Stimulated activated CD8-positive, alpha-beta memory T cell treated with anti-CD3 and anti-CD28 coated beads, Interleukin-12 subunit alpha, Interleukin-12 subunit beta, amount 100 ng/mL, for 1 hour (primary cell): ENCODE measurements around the gene ELK3.

Source experiments
- DNase-seq: peaks from one replicate; pipeline ENCODE4 v3.0.0-alpha.2; 2020; ENCODE audit warnings: low read depth

Gene ELK3

GRCh38 chr12:96212456-96213375 lies 18.5 kb downstream of the ELK3 start:
- DNase-seq = no peak

- DNase-seq = no peak
These were observed 19.7 kb downstream of the ELK3 start for GRCh38 chr12:96213869-96214268.

GRCh38 chr12:96215919-96216273 lies 21.7 kb downstream of the ELK3 start:
- DNase-seq = no peak

GRCh38 chr12:96218989-96219678 lies 25.0 kb downstream of the ELK3 start:
- DNase-seq = no peak

- DNase-seq = no peak
These were observed 25.6 kb downstream of the ELK3 start for GRCh38 chr12:96219700-96220206.

GRCh38 chr12:96220902-96221301 lies 26.7 kb downstream of the ELK3 start:
- no peak for DNase-seq

GRCh38 chr12:96221391-96221790 lies 27.2 kb downstream of the ELK3 start:
- no peak for DNase-seq

- DNase-seq = no peak
These were observed 29.4 kb downstream of the ELK3 start for GRCh38 chr12:96223411-96224218.

GRCh38 chr12:96224219-96224615 lies 30.0 kb downstream of the ELK3 start:
- no peak for DNase-seq

- no peak for DNase-seq
These were observed 31.1 kb downstream of the ELK3 start for GRCh38 chr12:96225044-96225855.

- no peak for DNase-seq
These were observed 31.8 kb downstream of the ELK3 start for GRCh38 chr12:96225994-96226399.

GRCh38 chr12:96226401-96226800 lies 32.2 kb downstream of the ELK3 start:
- DNase-seq = no peak

GRCh38 chr12:96226801-96227348 lies 32.7 kb downstream of the ELK3 start:
- DNase-seq = no peak

- DNase-seq = no peak
These were observed 33.4 kb downstream of the ELK3 start for GRCh38 chr12:96227365-96228106.

GRCh38 chr12:96228566-96229248 lies 34.5 kb downstream of the ELK3 start:
- DNase-seq = no peak

GRCh38 chr12:96230646-96231045 lies 36.5 kb downstream of the ELK3 start:
- DNase-seq = no peak

GRCh38 chr12:96233168-96233567 lies 39.0 kb downstream of the ELK3 start:
- DNase-seq = no peak

- DNase-seq = no peak
These were observed 39.8 kb downstream of the ELK3 start for GRCh38 chr12:96233939-96234461.
